HL-60/S4 (cell line): ENCODE data around the gene UBE2M.
"Not testable (repeated sequence)": the region's sequence is repeated elsewhere in the genome, so short reads cannot be mapped to it uniquely, and the experiment has no call there.

ENCODE experiments used
- in situ Hi-C: fragments of 300-500 bp; cut with MboI; formaldehyde crosslinking; loops from 2 replicates; pipeline ENCODE4 v1.14.3; 2022; ENCODE audit warnings: low sequenced_read_pairs

The UBE2M gene

GRCh38 chr19:58558066-58558622, at the start of gene UBE2M:
TSS of gene UBE2M (minus strand) at chr19:58558611. CDS start at chr19:58558381, 230 bp downstream.
- in situ Hi-C loops = no loop called here

GRCh38 chr19:58607213-58607612, 48.8 kb upstream of the UBE2M start:
- in situ Hi-C loops = not testable (repeated sequence)

DNA sequence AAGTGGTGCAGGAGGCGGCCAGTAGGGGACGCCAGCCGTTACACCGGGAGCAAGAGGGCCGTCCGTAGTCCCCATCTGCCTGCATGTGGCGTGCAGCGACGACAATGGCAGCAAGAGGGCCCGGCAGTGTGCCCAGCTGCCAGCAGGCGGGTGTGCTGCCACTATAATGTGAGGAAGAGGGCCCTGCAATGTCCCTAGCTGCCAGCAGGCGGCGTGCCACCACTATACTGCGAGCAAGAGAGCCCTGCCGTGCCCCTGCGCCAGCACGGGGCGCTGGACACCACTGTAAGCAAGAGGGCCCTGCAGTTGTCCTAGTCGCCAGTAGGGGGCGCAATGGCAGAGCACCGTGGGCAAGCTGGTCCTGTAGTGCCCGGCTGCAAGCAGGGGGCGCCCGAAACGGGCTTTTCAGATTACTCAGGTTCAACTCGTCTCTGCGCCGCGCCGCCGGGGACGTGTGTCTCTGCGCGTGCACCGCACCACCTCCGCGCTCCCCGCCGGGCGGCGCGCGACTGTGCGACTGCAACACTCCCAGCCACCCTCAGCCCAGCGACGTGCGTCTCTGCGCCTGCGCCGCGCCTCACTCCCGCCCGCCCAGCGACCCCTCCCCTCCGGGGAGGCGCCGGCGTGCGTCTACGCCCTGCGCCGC, 48.0 kb upstream of the UBE2M start:
- in situ Hi-C loops = not testable (repeated sequence)

DNA sequence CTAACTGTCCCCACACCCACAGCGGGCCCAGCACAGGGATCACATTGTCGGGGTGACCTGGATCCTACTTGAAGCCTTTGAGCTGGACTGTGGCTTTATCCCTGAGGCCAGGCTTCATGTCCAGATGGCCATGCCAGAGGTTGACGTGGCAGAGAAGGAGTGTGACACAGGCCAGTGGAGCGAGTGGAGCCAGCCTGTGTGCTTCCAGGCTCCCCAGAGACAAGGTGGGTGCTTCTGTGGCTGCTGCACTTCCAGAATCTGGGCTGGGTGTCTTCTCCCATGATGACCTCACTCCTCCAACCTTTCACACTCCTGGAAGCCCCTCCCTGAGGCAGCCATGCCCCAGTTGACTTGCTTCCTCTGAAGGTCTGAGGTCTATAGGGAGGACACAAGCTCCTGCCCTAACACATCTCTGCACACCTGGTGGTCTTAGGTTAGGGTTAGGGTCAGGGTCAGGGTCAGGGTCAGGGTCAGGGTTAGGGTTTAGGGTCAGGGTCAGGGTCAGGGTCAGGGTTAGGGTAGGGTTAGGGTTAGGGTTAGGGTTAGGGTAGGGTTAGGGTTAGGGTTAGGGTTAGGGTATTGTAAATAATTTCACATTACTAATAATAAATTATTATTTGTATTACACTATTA, 27.8 kb upstream of the UBE2M start:
- in situ Hi-C loops = no loop called here

DNA sequence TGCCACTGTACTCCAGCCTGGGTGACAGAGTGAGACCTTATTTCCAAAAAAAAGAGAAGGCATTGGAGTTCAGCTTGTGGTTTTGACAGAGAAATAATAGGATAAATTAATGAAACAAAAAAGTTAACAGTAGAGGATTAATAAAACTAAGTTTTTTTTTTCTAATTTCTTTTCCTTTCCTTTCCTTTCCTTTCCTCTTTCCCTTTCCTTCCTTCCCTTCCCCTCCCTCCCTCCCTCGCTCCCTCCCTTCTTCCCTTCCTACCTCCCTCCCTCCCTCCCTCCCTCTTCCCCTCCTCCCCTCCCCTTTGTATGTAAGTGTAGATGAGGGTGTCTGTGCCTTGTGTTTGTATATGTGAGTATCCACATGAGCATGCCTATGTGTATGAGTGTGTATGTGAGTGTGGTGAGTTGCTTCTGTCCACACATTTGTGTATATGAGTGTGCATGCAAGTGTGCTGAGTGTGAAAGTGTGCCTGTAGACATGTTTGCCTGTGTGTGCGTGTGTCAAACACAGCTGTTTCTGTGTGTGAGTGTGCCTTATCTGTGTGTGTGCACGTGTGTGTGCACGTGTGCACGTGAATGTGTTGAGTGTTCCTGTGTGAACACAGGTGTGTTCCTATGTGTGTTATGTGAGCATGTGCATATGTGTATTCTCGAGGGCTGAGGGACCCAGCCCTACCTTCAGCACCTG, 27.2 kb upstream of the UBE2M start:
- in situ Hi-C loops = no loop called here

DNA sequence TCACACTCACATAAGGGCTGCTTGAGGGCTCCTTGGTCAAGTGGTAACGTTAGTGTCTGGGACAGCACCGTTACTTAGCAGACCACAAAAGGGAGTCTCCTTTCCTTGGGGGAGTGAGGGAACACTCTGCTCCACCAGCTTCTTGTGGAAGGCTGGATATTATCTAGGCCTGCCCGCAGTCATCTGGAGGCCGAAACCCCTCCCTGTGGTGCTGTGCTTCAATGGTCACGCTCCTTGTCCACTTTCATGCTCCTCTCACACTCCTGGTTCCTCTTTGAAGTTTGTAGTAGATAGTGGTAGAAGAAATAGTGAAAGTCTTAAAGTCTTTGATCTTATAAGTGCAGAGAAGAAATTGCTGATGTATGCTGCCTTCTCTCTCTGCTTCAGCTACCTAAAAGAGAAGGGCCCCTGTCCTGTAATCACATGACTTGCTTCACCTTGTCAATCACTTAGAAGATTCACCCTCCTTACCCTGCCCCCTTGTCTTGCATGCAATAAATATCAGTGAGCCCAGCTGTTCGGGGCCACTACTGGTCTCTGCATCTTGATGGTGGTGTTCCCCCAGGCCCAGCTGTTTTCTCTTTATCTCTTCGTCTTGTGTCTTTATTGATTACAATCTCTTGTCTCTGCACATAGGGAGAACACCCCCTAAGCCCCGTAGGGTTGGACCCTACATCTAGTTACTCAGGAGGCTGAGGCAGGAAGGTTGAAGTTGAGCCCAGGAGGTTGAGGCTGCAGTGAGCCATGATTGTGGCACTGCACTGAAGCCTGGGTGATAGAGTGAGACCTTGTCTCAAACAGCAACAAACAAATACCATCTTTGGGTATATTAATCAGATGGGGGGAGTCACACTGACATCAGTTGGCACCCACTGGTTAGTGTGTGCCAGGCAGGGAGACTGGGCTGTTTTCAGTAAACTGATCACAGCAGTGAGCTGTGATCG, 26.4 kb upstream of the UBE2M start:
- in situ Hi-C loops = no loop called here

GRCh38 chr19:58582985-58583384, 24.6 kb upstream of the UBE2M start:
- in situ Hi-C loops = no loop called here

GRCh38 chr19:58581227-58582141, 23.1 kb upstream of the UBE2M start:
- in situ Hi-C loops = no loop called here

DNA sequence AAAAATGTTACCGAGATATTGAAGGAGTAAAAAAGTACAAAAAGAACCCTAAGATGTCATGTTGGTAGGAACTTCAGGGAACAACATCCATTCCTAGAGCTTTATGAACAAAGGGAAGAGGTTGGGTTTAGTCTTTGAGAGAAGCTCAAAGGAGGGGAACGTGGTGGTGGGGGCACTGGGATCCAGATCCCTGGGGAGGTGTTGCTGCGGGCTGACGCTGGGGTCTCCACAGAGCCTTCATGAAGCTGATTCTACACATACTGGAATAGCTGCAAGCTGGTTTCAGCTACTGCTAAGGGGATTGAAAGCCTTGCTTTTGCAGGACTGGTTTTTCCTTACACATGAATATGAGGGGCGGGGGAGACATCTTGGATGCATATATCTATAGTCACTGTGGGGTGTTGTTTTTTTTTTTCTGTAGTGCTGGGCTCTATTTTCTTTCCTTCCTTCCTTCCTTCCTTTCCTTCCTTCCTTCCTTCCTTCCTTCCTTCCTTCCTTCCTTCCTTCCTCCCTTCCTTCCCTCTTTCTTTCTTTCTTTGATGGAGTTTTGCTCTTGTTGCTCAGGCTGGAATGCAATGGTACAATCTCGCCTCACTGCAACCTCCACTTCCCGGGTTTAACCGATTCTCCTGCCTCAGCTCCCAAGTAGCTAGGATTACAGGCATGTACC, 21.2 kb upstream of the UBE2M start:
- in situ Hi-C loops = no loop called here

GRCh38 chr19:58578012-58578925, 19.9 kb upstream of the UBE2M start:
- in situ Hi-C loops = no loop called here

- in situ Hi-C loops = not testable (repeated sequence)
Observed at GRCh38 chr19:58577581-58577980, 19.2 kb upstream of the UBE2M start.

DNA sequence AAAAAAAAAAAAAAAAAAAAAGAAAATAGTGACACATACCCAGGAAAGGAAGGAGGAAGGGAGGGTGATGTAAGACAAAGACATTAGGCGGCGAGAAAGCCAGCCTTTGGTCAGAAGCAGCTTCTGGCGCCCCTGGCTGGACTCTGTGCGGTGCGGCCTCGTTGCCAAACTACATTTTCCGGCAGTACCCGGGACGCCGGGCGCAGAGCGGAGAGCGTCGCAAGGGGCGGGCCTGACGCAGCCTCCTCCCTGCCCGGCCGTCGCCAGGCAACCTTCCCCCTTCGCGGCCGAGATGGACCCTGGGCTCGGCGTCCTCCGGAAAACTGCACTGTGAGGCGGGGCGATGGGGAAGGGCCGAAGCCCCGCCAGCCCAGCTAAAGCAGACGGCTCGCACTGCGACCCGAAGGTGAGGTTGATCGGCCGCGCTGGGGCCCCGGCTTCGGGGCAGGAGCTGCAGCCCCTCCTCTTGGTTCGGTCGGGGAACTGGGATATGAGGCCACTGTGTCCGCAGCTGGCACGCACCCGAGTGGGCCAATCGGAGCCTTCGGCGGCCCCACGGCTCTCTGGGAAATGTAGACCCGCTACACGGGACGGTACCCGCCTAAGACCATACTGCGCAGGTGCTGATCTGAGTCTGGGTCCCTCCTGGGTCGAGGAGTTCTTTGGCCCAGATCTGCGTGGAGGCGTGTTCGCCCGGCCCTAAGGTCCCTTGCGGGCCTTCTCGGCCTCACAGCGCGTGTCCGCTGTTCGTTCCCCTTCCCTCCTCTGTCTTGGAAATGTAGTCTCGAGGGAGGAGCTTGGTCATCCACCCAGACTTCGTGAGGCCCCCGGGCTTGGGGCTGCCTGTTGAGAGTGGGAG, 17.0 kb upstream of the UBE2M start:
- in situ Hi-C loops = no loop called here

- in situ Hi-C loops = no loop called here
Observed at GRCh38 chr19:58573658-58574164, 15.3 kb upstream of the UBE2M start.

DNA sequence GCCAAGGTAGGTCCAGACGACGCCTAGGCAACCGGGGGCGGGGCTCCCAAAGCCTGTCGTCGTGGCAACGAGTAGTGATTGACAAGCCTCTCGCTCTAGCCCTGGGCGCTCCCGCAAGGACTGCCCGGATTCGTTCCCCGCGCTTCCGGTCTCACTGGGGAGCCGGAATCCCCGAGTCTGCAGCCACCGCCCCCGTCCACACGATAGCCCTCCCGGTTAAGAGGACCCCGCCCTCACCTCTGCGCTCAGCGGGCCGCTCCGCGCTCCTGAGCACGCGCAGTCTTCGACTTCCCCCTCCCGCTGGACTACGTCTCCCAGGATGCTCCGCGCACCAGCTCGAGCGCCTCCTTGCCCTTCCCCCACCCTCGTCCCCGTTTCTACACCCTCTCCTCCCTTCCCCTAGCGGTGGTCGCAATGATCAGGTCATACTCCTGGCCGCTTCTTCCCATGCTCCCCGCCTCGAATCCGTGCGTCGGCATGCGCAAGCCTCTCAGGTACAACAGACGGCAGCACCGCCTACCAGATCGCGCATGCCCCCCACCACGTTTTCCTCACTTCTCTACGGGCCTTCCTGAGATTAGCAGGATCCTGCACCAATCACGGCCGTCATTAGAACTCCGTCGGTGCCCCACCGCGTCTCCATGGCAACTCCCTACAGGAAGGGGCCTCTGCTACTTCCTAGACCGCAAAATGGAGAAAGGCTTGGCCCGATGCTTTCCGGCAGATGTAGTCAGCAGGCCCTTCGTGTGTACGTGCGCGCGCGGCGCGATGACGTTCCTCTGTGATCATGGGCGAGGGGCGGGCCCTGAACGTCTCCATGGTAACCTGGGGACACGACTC, 14.6 kb upstream of the UBE2M start, which contains the start of gene MZF1:
TSS of gene MZF1 (minus strand) at position 518 of the 840 bp plus-strand sequence. CDS start 1,946 bp downstream, outside the sequence.
- in situ Hi-C loops = no loop called here

- in situ Hi-C loops = no loop called here
Observed at GRCh38 chr19:58572026-58572817, 13.8 kb upstream of the UBE2M start.
